ENCODE results near the gene CALD1.

CALD1 gene

DNA sequence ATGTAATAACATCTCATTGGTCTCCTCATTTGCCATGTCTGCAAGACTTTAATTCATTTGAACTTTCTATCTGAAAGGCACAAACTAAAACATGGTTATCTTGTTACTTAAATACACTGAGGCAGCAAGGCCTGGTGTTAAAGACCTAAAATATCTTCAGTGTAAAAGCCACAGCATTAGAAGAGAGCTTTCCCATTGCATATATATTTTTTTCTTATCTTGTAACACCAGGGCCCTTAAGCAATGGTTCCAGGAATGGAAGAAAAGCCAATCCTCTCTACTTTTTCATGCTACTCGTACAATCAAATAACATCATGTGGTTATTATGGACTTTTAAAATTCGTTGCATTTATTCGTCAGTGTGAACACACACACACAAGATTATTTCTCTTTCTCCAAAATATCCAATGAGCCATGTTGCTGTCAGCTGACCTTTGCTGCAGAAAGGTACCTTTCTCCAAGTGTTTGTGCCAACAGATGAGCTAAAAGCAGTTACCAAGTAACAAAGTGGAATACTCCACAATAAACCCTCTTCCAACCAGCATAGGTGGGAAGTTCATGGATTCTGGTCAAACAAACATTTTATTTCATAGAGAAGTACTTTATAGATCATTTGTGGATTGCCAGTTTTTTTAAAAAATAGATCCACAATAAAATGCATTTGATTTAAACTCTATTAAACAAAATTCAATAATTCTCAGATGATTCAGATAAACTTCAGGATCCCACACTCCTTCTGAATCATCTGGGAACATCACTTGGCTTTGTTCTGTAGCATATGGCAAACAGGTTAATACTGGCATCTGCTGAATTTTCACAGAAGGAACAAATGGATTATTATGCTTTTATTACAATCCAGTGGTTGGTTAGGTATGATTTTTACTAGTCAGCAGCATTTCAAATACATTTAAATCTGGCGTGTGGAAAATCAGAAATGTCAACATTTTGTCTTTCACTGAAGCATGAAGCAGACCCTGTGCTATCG lies 143.6 kb downstream of the CALD1 start:
- TF ChIP-seq POLR2A (IDR thresholded peaks at IDR 0.05; ENCODE audit: low read length) (no peak), GATA1 (IDR thresholded peaks at IDR 0.05; ENCODE audit: low read depth, low read length) (no peak)
- no peak for DNase-seq

DNA sequence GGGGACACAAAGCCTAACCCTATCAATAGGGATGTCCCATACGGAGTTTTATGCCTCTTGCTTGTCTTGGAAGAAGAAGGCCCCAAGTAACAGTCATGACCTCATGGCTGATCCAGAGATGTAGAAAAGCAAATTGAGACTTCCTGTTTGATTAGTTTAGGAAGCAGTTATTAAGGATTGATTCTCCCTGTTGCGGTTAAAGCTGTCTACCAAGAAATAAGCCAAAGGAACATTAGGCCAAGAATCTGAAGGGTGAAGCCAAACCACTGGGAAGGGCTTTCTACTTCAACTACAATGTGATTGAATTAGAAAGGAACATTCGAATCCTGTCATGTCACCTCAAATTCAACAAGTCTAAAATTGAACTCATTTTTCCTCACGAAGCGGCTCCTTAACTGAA lies 146.3 kb downstream of the CALD1 start:
- TF ChIP-seq POLR2A (IDR thresholded peaks at IDR 0.05; ENCODE audit: low read length): no peak
- TF ChIP-seq GATA1 (IDR thresholded peaks at IDR 0.05; ENCODE audit: low read depth, low read length): no peak
- DNase-seq: no peak

DNA sequence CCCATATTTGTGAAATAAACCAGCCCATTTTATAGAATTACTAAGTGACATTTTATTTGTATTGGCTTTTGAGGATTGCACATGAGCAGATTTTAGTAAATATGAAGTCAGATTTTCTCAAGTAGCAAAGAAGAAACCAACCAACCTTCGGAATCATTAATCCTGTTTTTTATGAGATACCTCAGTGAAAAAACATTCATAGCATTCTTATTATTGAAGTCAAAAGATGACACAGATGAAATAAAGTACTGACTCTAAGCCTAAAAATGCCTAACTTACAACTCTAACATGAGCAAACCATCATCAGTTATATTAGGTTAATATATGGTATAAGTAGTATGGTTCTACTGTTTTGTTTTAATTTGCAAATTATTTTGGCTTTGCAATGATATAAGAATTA lies 147.0 kb downstream of the CALD1 start:
- no peak for DNase-seq
- no peak for TF ChIP-seq GATA1 (IDR thresholded peaks at IDR 0.05; ENCODE audit: low read depth, low read length)
- TF ChIP-seq POLR2A (IDR thresholded peaks at IDR 0.05; ENCODE audit: low read length): no peak

DNA sequence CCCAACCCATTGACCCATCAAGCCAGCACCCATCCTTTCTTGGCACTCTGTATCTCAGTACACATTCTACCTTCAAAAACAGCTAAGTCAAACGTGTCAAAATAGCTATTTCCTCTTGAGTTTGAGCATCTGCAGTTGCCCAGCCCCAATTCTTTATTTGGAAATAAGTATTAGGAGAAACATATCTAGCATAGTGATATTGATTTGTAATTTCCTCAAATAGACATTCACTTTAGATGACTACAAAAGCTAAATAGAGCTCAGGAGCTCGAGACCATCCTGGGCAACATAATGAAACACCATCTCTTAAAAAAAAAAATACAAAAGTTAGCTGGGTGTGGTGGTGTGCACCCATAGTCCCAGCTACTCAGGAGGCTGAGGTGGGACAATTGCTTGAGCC lies 147.6 kb downstream of the CALD1 start:
- TF ChIP-seq GATA1 (IDR thresholded peaks at IDR 0.05; ENCODE audit: low read depth, low read length): no peak
- TF ChIP-seq POLR2A (IDR thresholded peaks at IDR 0.05; ENCODE audit: low read length): no peak
- no peak for DNase-seq

DNA sequence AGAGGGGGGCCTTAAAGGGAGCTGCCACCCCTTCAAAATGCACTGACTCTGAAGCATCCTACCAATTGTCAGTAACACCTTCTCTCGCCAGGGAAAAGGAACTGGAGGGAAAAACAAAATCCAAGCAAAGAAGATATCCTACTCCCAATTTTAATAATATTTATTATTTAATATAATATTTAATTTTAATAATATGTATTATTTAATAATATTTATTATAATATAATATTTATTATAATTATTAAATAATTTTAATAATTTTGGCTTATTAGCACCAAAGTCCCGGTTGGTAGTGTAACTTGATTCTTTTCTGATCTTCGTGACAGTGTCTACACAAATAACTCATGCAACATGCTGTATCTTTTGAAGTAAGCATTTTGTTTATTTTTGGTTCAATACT lies 148.3 kb downstream of the CALD1 start:
- no peak for TF ChIP-seq POLR2A (IDR thresholded peaks at IDR 0.05; ENCODE audit: low read length)
- TF ChIP-seq GATA1 (IDR thresholded peaks at IDR 0.05; ENCODE audit: low read depth, low read length): no peak

DNA sequence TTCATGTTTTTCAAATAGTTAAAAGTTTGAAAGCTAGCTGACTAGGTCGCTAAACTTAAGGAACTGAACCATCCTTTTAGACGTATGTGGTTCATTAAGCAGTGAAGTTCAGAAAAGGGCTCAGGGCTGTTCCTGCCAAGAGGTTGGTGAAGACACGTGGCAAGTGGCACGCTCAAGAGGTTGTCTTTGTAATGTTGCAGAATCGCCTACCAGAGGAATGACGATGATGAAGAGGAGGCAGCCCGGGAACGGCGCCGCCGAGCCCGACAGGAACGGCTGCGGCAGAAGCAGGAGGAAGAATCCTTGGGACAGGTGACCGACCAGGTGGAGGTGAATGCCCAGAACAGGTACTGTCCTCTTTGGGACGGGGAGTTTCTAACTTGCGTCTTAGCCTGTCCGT lies 149.1 kb downstream of the CALD1 start:
- TF ChIP-seq POLR2A (IDR thresholded peaks at IDR 0.05; ENCODE audit: low read length) (no peak), GATA1 (IDR thresholded peaks at IDR 0.05; ENCODE audit: low read depth, low read length) (no peak)
- DNase-seq: no peak

More for the DNA sequence above, 148.3 kb downstream of the CALD1 start:
- no peak for DNase-seq

DNA sequence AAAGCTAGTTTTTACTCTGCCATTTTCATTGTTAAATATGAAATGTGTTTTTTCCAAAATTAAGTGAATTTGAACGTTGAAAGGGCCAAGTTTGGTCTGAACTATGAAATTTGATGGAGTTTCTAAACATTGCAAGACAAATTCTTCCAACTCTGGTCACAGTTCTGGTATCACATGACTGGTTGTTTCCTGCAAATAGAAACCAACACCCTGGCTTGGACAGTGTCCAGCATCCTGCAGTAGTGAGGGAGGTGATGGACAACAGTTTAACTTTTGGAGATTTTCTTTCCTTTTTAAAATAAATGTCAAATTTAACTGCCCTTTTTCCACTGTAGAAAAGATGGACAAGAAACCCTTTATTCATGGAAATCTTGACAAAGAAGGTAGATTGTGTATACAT lies 152.1 kb downstream of the CALD1 start:
- no peak for TF ChIP-seq POLR2A (IDR thresholded peaks at IDR 0.05; ENCODE audit: low read length)

DNA sequence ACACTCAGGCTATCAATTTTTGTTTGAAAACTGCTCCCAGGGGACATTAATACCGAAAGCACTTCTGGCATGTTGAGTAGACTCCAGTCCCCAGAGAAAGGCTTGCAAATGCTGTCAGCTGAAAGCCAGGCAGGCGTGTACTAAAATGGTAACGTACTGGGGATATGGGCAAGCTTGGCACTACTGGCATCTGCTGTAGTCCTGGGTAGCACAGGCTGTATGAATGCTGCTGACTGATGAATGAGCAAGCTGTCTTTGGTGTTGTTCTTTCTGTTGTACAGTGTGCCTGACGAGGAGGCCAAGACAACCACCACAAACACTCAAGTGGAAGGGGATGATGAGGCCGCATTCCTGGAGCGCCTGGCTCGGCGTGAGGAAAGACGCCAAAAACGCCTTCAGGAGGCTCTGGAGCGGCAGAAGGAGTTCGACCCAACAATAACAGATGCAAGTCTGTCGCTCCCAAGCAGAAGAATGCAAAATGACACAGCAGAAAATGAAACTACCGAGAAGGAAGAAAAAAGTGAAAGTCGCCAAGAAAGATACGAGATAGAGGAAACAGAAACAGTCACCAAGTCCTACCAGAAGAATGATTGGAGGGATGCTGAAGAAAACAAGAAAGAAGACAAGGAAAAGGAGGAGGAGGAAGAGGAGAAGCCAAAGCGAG lies 153.4 kb downstream of the CALD1 start:
- no peak for DNase-seq

More for the DNA sequence above, 152.1 kb downstream of the CALD1 start:
- DNase-seq: no peak

DNA sequence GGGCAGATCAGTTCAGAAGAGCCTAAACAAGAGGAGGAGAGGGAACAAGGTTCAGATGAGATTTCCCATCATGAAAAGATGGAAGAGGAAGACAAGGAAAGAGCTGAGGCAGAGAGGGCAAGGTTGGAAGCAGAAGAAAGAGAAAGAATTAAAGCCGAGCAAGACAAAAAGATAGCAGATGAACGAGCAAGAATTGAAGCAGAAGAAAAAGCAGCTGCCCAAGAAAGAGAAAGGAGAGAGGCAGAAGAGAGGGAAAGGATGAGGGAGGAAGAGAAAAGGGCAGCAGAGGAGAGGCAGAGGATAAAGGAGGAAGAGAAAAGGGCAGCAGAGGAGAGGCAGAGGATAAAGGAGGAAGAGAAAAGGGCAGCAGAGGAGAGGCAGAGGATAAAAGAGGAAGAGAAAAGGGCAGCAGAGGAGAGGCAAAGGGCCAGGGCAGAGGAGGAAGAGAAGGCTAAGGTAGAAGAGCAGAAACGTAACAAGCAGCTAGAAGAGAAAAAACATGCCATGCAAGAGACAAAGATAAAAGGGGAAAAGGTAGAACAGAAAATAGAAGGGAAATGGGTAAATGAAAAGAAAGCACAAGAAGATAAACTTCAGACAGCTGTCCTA lies 154.1 kb downstream of the CALD1 start:
- no peak for DNase-seq
- TF ChIP-seq POLR2A (IDR thresholded peaks at IDR 0.05; ENCODE audit: low read length): no peak
- no peak for TF ChIP-seq GATA1 (IDR thresholded peaks at IDR 0.05; ENCODE audit: low read depth, low read length)

More for the DNA sequence above, 153.4 kb downstream of the CALD1 start:
- no peak for TF ChIP-seq GATA1 (IDR thresholded peaks at IDR 0.05; ENCODE audit: low read depth, low read length)
- TF ChIP-seq POLR2A (IDR thresholded peaks at IDR 0.05; ENCODE audit: low read length): no peak

DNA sequence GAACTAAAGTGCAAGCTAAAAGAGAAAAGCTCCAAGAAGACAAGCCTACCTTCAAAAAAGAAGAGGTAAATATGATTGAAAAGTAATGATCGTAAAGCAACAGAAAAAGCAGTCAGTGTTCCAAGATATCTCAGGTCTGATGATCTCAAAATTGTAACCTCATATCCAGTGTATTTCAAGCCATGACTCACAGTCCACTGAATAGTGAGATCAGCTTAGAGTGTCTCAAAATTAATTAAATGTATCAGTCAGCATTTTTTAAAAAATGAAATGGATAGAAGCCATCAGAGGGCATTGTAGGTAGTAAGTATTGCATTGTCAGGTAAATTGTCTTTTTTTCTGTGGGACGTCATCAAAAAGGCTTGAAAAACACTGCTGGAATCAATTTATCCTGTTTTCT lies 156.3 kb downstream of the CALD1 start:
- DNase-seq: no peak
- TF ChIP-seq POLR2A (IDR thresholded peaks at IDR 0.05; ENCODE audit: low read length) (no peak), GATA1 (IDR thresholded peaks at IDR 0.05; ENCODE audit: low read depth, low read length) (no peak)

DNA sequence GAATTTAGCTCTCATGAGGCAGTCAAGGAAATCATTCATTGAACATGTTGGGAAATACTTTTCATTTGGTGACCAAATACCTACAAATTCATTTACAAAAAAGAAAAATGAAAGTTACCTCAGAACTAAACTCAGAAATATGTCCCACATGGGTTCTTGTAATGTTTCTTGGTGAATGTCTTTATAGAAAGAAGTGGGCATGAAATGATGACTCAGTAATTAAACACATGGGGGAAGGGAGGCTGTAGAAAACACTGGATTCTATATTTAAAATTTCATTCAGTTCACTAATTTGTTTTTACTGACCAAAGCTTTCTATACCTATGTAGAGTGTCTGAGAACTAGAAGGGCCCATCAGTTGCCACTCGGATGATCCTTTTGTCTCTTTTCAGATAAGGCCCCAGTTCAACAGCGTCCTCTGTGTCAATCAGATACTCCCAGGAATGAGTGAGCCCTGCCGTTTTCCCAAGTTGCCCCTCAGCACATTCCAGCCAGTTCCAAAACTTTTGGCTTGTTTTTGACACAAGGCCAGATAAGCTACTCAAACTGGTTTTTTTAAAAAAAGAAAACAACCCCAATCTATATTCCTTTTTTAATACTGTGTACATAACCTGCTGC lies 157.6 kb downstream of the CALD1 start:
- TF ChIP-seq POLR2A (IDR thresholded peaks at IDR 0.05; ENCODE audit: low read length) (no peak), GATA1 (IDR thresholded peaks at IDR 0.05; ENCODE audit: low read depth, low read length) (no peak)
- no peak for DNase-seq

DNA sequence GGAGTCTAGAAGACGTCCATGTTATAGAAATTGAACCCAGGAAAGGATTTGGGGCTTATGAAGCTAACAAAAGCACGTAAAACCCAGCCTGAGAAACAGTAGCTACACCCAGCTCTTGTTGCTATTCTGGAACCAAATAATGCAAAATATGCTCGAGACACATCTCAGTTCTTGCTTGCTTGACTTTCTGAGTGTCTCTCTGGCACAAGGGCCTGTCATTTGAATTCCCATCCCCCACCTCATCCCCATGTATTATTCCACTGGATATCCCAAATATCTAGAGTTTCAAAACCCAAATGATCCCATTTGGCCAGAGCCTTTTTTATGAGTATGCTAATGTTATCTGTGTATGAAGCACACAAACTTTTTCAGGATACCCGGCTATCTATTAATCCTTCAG lies 158.7 kb downstream of the CALD1 start:
- TF ChIP-seq GATA1 (IDR thresholded peaks at IDR 0.05; ENCODE audit: low read depth, low read length): no peak
- TF ChIP-seq POLR2A (IDR thresholded peaks at IDR 0.05; ENCODE audit: low read length): no peak
- no peak for DNase-seq

DNA sequence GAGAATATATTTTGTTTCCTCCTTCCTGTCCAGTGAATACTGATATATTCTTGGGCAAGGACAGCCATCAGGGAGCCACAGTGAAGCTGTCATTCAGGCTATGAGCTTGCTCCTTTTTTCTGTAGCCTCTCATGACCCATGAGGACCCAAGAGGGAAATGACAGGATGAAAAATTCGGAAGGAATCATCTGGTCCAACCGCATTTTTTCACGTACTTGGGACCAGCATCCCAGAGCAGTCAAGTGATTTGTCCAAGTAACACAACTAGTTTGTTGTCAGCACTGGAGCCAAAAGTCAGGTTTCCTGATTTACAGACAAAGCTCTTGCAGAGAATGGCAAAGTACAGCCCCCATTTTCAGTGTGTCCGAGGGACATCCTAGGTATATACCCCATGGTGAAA lies 159.7 kb downstream of the CALD1 start:
- no peak for TF ChIP-seq POLR2A (IDR thresholded peaks at IDR 0.05; ENCODE audit: low read length)
- TF ChIP-seq GATA1 (IDR thresholded peaks at IDR 0.05; ENCODE audit: low read depth, low read length): no peak

DNA sequence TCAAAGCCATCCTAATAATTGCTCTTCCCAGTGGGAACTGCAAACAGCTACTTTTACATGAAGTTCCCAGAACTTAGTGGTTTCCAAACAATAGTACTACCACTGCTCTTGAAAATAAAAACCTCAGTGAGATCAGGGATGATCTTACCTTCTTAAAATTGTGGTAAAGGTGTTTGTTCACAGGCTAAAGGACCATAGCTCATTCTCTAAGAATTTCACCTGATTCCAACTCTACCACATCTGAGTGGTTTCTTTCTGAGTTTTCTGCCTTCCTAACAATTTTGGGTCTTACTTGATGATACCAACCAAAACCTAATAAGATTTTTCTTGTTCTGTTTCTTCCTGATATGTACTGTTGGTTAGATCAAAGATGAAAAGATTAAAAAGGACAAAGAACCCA lies 161.3 kb downstream of the CALD1 start:
- no peak for DNase-seq
- TF ChIP-seq GATA1 (IDR thresholded peaks at IDR 0.05; ENCODE audit: low read depth, low read length) (no peak), POLR2A (IDR thresholded peaks at IDR 0.05; ENCODE audit: low read length) (no peak)

More for the DNA sequence above, 159.7 kb downstream of the CALD1 start:
- DNase-seq: no peak
